GM21786 (cell line): Measurements from ENCODE around the gene HCN3.
A peak's percentile ranks its signal among the peaks of the same experiment; 100 is the strongest.
"Not testable (repeated sequence)": the region's sequence is repeated elsewhere in the genome, so short reads cannot be mapped to it uniquely, and the experiment has no call there.

ENCODE experiments used
- ATAC-seq: cut with Tn5 transposase; IDR thresholded peaks from one replicate; pipeline ENCODE4 v1.9.1; 2021; ENCODE audit not compliant: unreplicated experiment

Gene HCN3

GRCh38 chr1:155277070-155277901 lies at the start of gene HCN3:
Gene HCN3 (plus strand): TSS chr1:155277463. CDS start chr1:155277591, 128 bp downstream.
- ATAC-seq, result peak; percentile 60

- ATAC-seq, result no peak
Measured at GRCh38 chr1:155228096-155228427, 49.2 kb upstream of the HCN3 start.

- ATAC-seq, result not testable (repeated sequence)
Measured at GRCh38 chr1:155231302-155231701, 46.0 kb upstream of the HCN3 start.

GRCh38 chr1:155232001-155232978 lies 45.0 kb upstream of the HCN3 start:
- ATAC-seq, result not testable (repeated sequence)

- ATAC-seq, result not testable (repeated sequence)
Measured at GRCh38 chr1:155233502-155233901, 43.8 kb upstream of the HCN3 start.

- ATAC-seq, result not testable (repeated sequence)
Measured at GRCh38 chr1:155235375-155235774, 41.9 kb upstream of the HCN3 start.

- no peak for ATAC-seq
Measured at GRCh38 chr1:155236451-155236850, 40.8 kb upstream of the HCN3 start.

GRCh38 chr1:155241069-155241679 lies 36.1 kb upstream of the HCN3 start:
- peak; percentile 39 for ATAC-seq

GRCh38 chr1:155241841-155242264 lies 35.4 kb upstream of the HCN3 start:
- ATAC-seq, result no peak

- ATAC-seq, result no peak
Measured at GRCh38 chr1:155242805-155243358, 34.4 kb upstream of the HCN3 start.

GRCh38 chr1:155244368-155245162 lies 32.7 kb upstream of the HCN3 start:
- peak; percentile 85 for ATAC-seq

GRCh38 chr1:155245163-155245524 lies 32.1 kb upstream of the HCN3 start:
- no peak for ATAC-seq

- not testable (repeated sequence) for ATAC-seq
Measured at GRCh38 chr1:155246796-155247195, 30.5 kb upstream of the HCN3 start.

GRCh38 chr1:155247667-155248553 lies 29.4 kb upstream of the HCN3 start:
- ATAC-seq, result no peak

- peak; percentile 3 for ATAC-seq
Measured at GRCh38 chr1:155250246-155250632, 27.0 kb upstream of the HCN3 start.

- peak; percentile 79 for ATAC-seq
Measured at GRCh38 chr1:155250633-155251449, 26.4 kb upstream of the HCN3 start.

- no peak for ATAC-seq
Measured at GRCh38 chr1:155251566-155251965, 25.7 kb upstream of the HCN3 start.

- ATAC-seq, result no peak
Measured at GRCh38 chr1:155253208-155253607, 24.1 kb upstream of the HCN3 start.
